Brain pericyte (primary cell): ENCODE results near the gene TNFSF8.

Experiments
- DNase-seq: peaks from one replicate; pipeline ENCODE4 v3.0.0-alpha.2; 2012; ENCODE audit warnings: low read depth, low spot score

Gene TNFSF8

GRCh38 chr9:114936581-114936980 is 6.2 kb upstream of the TNFSF8 start:
- DNase-seq, result no peak

- DNase-seq, result no peak
Measured at GRCh38 chr9:114935119-114935518, 4.7 kb upstream of the TNFSF8 start.

GRCh38 chr9:114932502-114932901 is 2.1 kb upstream of the TNFSF8 start:
- no peak for DNase-seq

- DNase-seq, result no peak
Measured at GRCh38 chr9:114931407-114931806, 1.0 kb upstream of the TNFSF8 start.

GRCh38 chr9:114929201-114929600 is 1.2 kb downstream of the TNFSF8 start:
- DNase-seq, result no peak

GRCh38 chr9:114928671-114929070 is 1.7 kb downstream of the TNFSF8 start:
- DNase-seq, result no peak

- no peak for DNase-seq
Measured at GRCh38 chr9:114928136-114928535, 2.3 kb downstream of the TNFSF8 start.

- DNase-seq, result no peak
Measured at GRCh38 chr9:114925672-114926071, 4.7 kb downstream of the TNFSF8 start.

GRCh38 chr9:114925039-114925438 is 5.4 kb downstream of the TNFSF8 start:
- no peak for DNase-seq

GRCh38 chr9:114924327-114924726 is 6.1 kb downstream of the TNFSF8 start:
- DNase-seq, result no peak

GRCh38 chr9:114923918-114924317 is 6.5 kb downstream of the TNFSF8 start:
- DNase-seq, result no peak

- DNase-seq, result no peak
Measured at GRCh38 chr9:114921171-114921570, 9.2 kb downstream of the TNFSF8 start.

GRCh38 chr9:114919611-114920010 is 10.8 kb downstream of the TNFSF8 start:
- DNase-seq, result peak; percentile 50

- DNase-seq, result no peak
Measured at GRCh38 chr9:114916481-114916880, 13.9 kb downstream of the TNFSF8 start.

- no peak for DNase-seq
Measured at GRCh38 chr9:114914139-114914538, 16.3 kb downstream of the TNFSF8 start.

GRCh38 chr9:114913656-114914055 is 16.7 kb downstream of the TNFSF8 start:
- no peak for DNase-seq

GRCh38 chr9:114913217-114913616 is 17.2 kb downstream of the TNFSF8 start:
- DNase-seq, result no peak

GRCh38 chr9:114911167-114911821 is 19.1 kb downstream of the TNFSF8 start:
- no peak for DNase-seq

- DNase-seq, result no peak
Measured at GRCh38 chr9:114910541-114910940, 19.9 kb downstream of the TNFSF8 start.

GRCh38 chr9:114909661-114910060 is 20.7 kb downstream of the TNFSF8 start:
- no peak for DNase-seq

GRCh38 chr9:114908805-114909448 is 21.5 kb downstream of the TNFSF8 start:
- DNase-seq, result no peak

- no peak for DNase-seq
Measured at GRCh38 chr9:114908104-114908622, 22.2 kb downstream of the TNFSF8 start.

GRCh38 chr9:114906922-114907571 is 23.3 kb downstream of the TNFSF8 start:
- DNase-seq, result no peak
